Measurements from ENCODE around the gene CCDC92B. TPM values are rescaled to one million over a fixed set of nuclear protein-coding genes. Genes with fewer than 3 reads are reported as not detected.

CCDC92B gene
- polyA plus RNA-seq, 1 of the 3 experiments (the other 2 are of a cell fraction): 0.07 TPM

- TF ChIP-seq SIN3A (IDR thresholded peaks at IDR 0.05; ENCODE audit: borderline replicate concordance, low read depth, low read length): no peak
- no peak for TF ChIP-seq JUND (IDR thresholded peaks at IDR 0.05)
- TF ChIP-seq, protein P1, sequence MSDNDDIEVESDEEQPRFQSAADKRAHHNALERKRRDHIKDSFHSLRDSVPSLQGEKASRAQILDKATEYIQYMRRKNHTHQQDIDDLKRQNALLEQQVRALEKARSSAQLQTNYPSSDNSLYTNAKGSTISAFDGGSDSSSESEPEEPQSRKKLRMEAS (IDR thresholded peaks at IDR 0.05; ENCODE audit: low read depth): no peak
- TF ChIP-seq RCOR1 (IDR thresholded peaks at IDR 0.05; ENCODE audit: low read length): no peak
- TF ChIP-seq CHD2 (IDR thresholded peaks at IDR 0.05; ENCODE audit: low read length, partially characterized antibody): no peak
- no peak for TF ChIP-seq ELF1 (IDR thresholded peaks at IDR 0.05)
- no peak for TF ChIP-seq YY1 (IDR thresholded peaks at IDR 0.05; ENCODE audit: low read depth)
- TF ChIP-seq, protein P2, sequence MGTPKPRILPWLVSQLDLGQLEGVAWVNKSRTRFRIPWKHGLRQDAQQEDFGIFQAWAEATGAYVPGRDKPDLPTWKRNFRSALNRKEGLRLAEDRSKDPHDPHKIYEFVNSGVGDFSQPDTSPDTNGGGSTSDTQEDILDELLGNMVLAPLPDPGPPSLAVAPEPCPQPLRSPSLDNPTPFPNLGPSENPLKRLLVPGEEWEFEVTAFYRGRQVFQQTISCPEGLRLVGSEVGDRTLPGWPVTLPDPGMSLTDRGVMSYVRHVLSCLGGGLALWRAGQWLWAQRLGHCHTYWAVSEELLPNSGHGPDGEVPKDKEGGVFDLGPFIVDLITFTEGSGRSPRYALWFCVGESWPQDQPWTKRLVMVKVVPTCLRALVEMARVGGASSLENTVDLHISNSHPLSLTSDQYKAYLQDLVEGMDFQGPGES (IDR thresholded peaks at IDR 0.05; ENCODE audit: low read depth, low read length): no peak
These were observed 25.8 kb upstream of the CCDC92B start (continued) for GRCh38 chr17:2775206-2775605.

DNA sequence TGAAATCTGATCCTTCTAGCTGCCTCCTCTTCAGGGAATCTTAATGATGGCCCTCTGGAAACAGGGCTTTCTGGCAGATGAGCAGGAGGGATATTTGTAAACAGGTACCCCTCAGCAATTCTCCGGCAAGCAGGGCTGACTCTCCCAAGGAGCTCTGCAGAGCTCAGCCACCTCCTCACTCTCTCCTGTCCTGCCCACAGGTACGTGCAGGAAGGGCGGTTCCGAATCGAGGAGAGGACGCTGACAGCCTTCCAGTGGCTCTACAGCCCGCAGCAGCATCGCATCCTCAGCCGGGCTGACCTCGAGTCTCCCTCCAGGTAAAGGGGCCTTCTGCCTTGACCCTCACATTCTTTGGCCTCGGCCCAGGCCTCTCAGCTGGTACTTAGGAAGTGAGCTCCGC lies 20.7 kb upstream of the CCDC92B start:
- POLR2A ChIA-PET: no interaction called here
- DNase-seq: no peak
- Histone ChIP-seq H2AFZ (ENCODE audit: low read depth) (no peak overlapping the region), H3K27ac (ENCODE audit: low read depth in 2 of 2, low read length in 1 of 2) (no peak overlapping the region), H3K9me2 (no peaks in the 10 kb centered on the region), H3K4me3 (ENCODE audit: low read depth in 2 of 2, low read length in 1 of 2) (no peak overlapping the region), H3K4me2 (no peak overlapping the region), H3K27me3 (ENCODE audit: insufficient read depth) (peaks cover 7% of the 10 kb centered on the region; the same call in 1 of the 2 replicates), H3K9me3 (no peaks in the 10 kb centered on the region), H3K9ac (no peak overlapping the region), H3K79me2 (ENCODE audit: insufficient read depth) (no peaks in the 10 kb centered on the region), H3K4me1 (ENCODE audit: control insufficient read depth in 1 of 2, insufficient read depth in 2 of 2, low read depth in 1 of 2, low read length in 1 of 2) (no peaks in the 10 kb centered on the region), H4K20me1 (ENCODE audit: insufficient read depth) (no peaks in the 10 kb centered on the region), H3F3A (replicated peaks; ENCODE audit: insufficient read depth) (no peaks in the 10 kb centered on the region), H3K36me3 (replicated peaks in 1 of 2; ENCODE audit: control insufficient read depth in 1 of 2, insufficient read depth in 2 of 2, low read length in 1 of 2) (no peaks in the 10 kb centered on the region)
- 84% methylated on average over 11 of the region's 12 CpGs for WGBS (ENCODE audit: low lambda C conversion rate)
- CTCF ChIA-PET: interaction anchor here (1.1 kb wide), 1 partner anchor 9 kb away, joined by 3 read pairs; no protein-coding TSS in a partner anchor
- TF ChIP-seq, protein P3, sequence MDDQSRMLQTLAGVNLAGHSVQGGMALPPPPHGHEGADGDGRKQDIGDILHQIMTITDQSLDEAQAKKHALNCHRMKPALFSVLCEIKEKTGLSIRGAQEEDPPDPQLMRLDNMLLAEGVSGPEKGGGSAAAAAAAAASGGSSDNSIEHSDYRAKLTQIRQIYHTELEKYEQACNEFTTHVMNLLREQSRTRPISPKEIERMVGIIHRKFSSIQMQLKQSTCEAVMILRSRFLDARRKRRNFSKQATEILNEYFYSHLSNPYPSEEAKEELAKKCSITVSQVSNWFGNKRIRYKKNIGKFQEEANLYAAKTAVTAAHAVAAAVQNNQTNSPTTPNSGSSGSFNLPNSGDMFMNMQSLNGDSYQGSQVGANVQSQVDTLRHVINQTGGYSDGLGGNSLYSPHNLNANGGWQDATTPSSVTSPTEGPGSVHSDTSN (IDR thresholded peaks at IDR 0.05): no peak
- TF ChIP-seq TCF12 (IDR thresholded peaks at IDR 0.05): no peak
- no peak for TF ChIP-seq FOSL2 (IDR thresholded peaks at IDR 0.05; ENCODE audit: borderline replicate concordance, low read depth)
- TF ChIP-seq TEAD4 (IDR thresholded peaks at IDR 0.05; ENCODE audit: borderline replicate concordance, insufficient read depth): no peak
- no peak for TF ChIP-seq ELF1 (IDR thresholded peaks at IDR 0.05)
- no peak for TF ChIP-seq RXRA (IDR thresholded peaks at IDR 0.05; ENCODE audit: borderline replicate concordance, low read depth)
- TF ChIP-seq NRF1 (IDR thresholded peaks at IDR 0.05; ENCODE audit: low read depth, low read length): no peak
- TF ChIP-seq, protein P4, sequence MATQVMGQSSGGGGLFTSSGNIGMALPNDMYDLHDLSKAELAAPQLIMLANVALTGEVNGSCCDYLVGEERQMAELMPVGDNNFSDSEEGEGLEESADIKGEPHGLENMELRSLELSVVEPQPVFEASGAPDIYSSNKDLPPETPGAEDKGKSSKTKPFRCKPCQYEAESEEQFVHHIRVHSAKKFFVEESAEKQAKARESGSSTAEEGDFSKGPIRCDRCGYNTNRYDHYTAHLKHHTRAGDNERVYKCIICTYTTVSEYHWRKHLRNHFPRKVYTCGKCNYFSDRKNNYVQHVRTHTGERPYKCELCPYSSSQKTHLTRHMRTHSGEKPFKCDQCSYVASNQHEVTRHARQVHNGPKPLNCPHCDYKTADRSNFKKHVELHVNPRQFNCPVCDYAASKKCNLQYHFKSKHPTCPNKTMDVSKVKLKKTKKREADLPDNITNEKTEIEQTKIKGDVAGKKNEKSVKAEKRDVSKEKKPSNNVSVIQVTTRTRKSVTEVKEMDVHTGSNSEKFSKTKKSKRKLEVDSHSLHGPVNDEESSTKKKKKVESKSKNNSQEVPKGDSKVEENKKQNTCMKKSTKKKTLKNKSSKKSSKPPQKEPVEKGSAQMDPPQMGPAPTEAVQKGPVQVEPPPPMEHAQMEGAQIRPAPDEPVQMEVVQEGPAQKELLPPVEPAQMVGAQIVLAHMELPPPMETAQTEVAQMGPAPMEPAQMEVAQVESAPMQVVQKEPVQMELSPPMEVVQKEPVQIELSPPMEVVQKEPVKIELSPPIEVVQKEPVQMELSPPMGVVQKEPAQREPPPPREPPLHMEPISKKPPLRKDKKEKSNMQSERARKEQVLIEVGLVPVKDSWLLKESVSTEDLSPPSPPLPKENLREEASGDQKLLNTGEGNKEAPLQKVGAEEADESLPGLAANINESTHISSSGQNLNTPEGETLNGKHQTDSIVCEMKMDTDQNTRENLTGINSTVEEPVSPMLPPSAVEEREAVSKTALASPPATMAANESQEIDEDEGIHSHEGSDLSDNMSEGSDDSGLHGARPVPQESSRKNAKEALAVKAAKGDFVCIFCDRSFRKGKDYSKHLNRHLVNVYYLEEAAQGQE (IDR thresholded peaks at IDR 0.05; ENCODE audit: low read depth, low read length): no peak
- TF ChIP-seq GATA2 (CRISPR knock-in tag; IDR thresholded peaks at IDR 0.05): no peak
- no peak for TF ChIP-seq SMC3 (IDR thresholded peaks at IDR 0.05; ENCODE audit: low read depth, low read length)
- TF ChIP-seq, protein P5, sequence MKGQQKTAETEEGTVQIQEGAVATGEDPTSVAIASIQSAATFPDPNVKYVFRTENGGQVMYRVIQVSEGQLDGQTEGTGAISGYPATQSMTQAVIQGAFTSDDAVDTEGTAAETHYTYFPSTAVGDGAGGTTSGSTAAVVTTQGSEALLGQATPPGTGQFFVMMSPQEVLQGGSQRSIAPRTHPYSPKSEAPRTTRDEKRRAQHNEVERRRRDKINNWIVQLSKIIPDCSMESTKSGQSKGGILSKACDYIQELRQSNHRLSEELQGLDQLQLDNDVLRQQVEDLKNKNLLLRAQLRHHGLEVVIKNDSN (IDR thresholded peaks at IDR 0.05; ENCODE audit: borderline replicate concordance, low read depth): no peak
- no peak for TF ChIP-seq USF2 (IDR thresholded peaks at IDR 0.05; ENCODE audit: borderline replicate concordance, low read depth, low read length)
- TF ChIP-seq POLR2AphosphoS5 (IDR thresholded peaks at IDR 0.05; ENCODE audit: low read depth, low read length): no peak
- TF ChIP-seq, protein P6, sequence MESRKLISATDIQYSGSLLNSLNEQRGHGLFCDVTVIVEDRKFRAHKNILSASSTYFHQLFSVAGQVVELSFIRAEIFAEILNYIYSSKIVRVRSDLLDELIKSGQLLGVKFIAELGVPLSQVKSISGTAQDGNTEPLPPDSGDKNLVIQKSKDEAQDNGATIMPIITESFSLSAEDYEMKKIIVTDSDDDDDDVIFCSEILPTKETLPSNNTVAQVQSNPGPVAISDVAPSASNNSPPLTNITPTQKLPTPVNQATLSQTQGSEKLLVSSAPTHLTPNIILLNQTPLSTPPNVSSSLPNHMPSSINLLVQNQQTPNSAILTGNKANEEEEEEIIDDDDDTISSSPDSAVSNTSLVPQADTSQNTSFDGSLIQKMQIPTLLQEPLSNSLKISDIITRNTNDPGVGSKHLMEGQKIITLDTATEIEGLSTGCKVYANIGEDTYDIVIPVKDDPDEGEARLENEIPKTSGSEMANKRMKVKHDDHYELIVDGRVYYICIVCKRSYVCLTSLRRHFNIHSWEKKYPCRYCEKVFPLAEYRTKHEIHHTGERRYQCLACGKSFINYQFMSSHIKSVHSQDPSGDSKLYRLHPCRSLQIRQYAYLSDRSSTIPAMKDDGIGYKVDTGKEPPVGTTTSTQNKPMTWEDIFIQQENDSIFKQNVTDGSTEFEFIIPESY (IDR thresholded peaks at IDR 0.05; ENCODE audit: borderline replicate concordance, low read depth): no peak
- no peak for TF ChIP-seq GABPA (IDR thresholded peaks at IDR 0.05; ENCODE audit: low read depth)
- no peak for TF ChIP-seq MEF2A (IDR thresholded peaks at IDR 0.05; ENCODE audit: borderline replicate concordance, low read depth)
- no peak for TF ChIP-seq SIN3A (IDR thresholded peaks at IDR 0.05; ENCODE audit: borderline replicate concordance, low read depth, low read length)

All from SK-N-SH (cell line).